Measurements from ENCODE around the gene CD99.

- TF ChIP-seq POLR2A (IDR thresholded peaks at IDR 0.05) = no peak
- no peak for TF ChIP-seq CTCF (IDR thresholded peaks at IDR 0.05)
- no peak for TF ChIP-seq POLR2AphosphoS5 (IDR thresholded peaks at IDR 0.05; ENCODE audit: insufficient read depth in 1 of 2, low read depth in 1 of 2)
These were observed 16.9 kb downstream of the CD99 start for GRCh38 chrX:2708021-2708420.

Data from vagina (tissue), 2 donors.